Stomach (tissue), 4 donors: ENCODE measurements around the gene DOCK8.

ENCODE experiments used
- CTCF ChIP-seq, 7 experiments: fragments of 450-650 bp in 4 of 7; fragments of 200-600 bp in 3 of 7; sonication (generic) in 3 of 7; IDR thresholded peaks; one replicate each; pipeline ENCODE4 v1.5.1; 2016 to 2019; ENCODE audit warnings: antibody characterized with exemption in 7 of 7, control low read depth in 2 of 7, mild to moderate bottlenecking in 1 of 7
- POLR2A ChIP-seq, 4 donors: fragments of 450-650 bp; IDR thresholded peaks; one replicate each; pipeline ENCODE4 v1.6.1; 2016; ENCODE audit warnings: antibody characterized with exemption in 4 of 4, control low read depth in 2 of 4, mild to moderate bottlenecking in 1 of 4, moderate library complexity in 1 of 4

- no peak for TF ChIP-seq CTCF (IDR thresholded peaks at IDR 0.05)
- TF ChIP-seq POLR2A (IDR thresholded peaks at IDR 0.05): no peak
These were observed 217.0 kb downstream of the DOCK8 start for GRCh38 chr9:431701-432100.
